Measurements from ENCODE around the gene SEPTIN6.

The SEPTIN6 gene

GRCh38 chrX:119647552-119648420, 45.2 kb downstream of the SEPTIN6 start:
- peak; percentile 86 for DNase-seq

DNA sequence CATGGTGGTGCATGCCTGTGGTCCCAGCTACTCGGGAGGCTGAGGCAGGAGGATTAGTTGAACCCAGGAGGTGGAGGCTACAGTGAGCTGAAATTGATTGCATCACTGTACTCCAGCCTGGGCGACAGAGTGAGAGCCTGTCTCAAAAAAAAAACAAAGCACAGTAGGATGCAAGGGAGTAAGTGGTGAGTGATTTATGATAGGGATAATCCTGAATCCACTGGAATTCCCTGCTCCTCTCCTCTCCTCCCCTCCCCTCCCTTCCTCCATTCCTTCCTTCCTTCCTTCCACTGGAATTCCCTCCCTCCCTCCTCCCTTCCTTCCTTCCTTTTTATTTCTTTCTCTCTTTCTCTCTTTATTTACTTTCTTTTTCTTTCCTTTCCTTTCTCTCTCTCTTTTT, 45.9 kb downstream of the SEPTIN6 start:
- no peak for DNase-seq

DNA sequence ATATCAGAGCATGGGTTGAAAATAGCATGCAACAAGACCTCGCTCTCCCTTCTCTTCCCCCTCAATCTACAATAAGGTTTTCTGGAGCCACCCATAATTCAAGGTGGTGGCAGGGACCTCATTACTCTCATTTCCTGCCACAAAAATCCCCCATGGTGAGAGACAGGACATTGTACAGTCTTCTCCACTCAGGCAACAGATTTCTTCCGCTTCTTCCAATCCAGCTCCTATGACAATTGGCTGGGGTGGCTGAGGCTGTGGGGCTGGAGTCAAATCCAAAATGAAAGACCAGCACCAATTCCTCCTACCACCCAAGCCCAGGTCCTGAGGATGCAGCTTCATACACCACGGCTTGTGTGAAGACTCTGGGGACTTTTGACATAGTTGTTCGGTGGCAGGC, 46.5 kb downstream of the SEPTIN6 start:
- DNase-seq = peak; percentile 61

GRCh38 chrX:119643696-119644095, 49.3 kb downstream of the SEPTIN6 start:
- DNase-seq = no peak

Data from activated effector memory CD4-positive, alpha-beta T cell treated with anti-CD3 and anti-CD28 coated beads, Interleukin-2, amount 50 U/mL, for 16 hours (primary cell).